ENCODE data around the gene PNPO. TPM values are rescaled to one million over a fixed set of nuclear protein-coding genes. Genes with fewer than 3 reads are reported as not detected.

PNPO gene
- total RNA-seq, 4 donors from 2014 or later, result 47.3 to 103 (median 78.9) TPM

- H3K36me3 ChIP-seq, result no peaks in the 10 kb centered on the region
- TF ChIP-seq CTCF (IDR thresholded peaks at IDR 0.05), result no peak
- TF ChIP-seq POLR2A (IDR thresholded peaks at IDR 0.05), result no peak
- no peak overlapping the region for H3K4me3 ChIP-seq (replicated peaks in 1 of 3)
- peak in 1 of 2 donors; percentile 43 for DNase-seq
- peak overlapping the region in 1 of 3 donors; percentile 23 for H3K27ac ChIP-seq
- peaks cover 0 to 8% of the 10 kb centered on the region in 2 donors for H3K4me1 ChIP-seq
- intact Hi-C loops (cut with DNase I), result no loop called here
- no peaks in the 10 kb centered on the region for H3K9me3 ChIP-seq
- 44 to 69% methylated on average over 4 of the region's 4 CpGs for WGBS, 2 donors
- no peaks in the 10 kb centered on the region for H3K27me3 ChIP-seq
Observed at GRCh38 chr17:47914306-47914948, 26.9 kb upstream of the PNPO start.

- DNase-seq, result peak in 1 of 2 donors; percentile 52
- peaks cover 0 to 8% of the 10 kb centered on the region in 2 donors for H3K4me1 ChIP-seq
- TF ChIP-seq POLR2A (IDR thresholded peaks at IDR 0.05) (no peak), CTCF (IDR thresholded peaks at IDR 0.05) (no peak)
- no peaks in the 10 kb centered on the region for H3K27me3 ChIP-seq
- no peak overlapping the region for H3K4me3 ChIP-seq (replicated peaks in 1 of 3)
- peak overlapping the region in 1 of 3 donors; percentile 45 for H3K27ac ChIP-seq
- WGBS, 2 donors, result 65 to 79% methylated on average over 12 of the region's 12 CpGs
- H3K9me3 ChIP-seq, result no peaks in the 10 kb centered on the region
- H3K36me3 ChIP-seq, result no peaks in the 10 kb centered on the region
- intact Hi-C loops (cut with DNase I), result no loop called here
Observed at GRCh38 chr17:47915776-47916398, 25.5 kb upstream of the PNPO start.

GRCh38 chr17:47916489-47917208, 24.7 kb upstream of the PNPO start:
- no peak for DNase-seq
- intact Hi-C loops (cut with DNase I), result no loop called here
- Histone ChIP-seq H3K4me3 (replicated peaks in 1 of 3) (no peak overlapping the region), H3K4me1 (peaks cover 0 to 8% of the 10 kb centered on the region in 2 donors), H3K36me3 (no peaks in the 10 kb centered on the region), H3K27ac (peak overlapping the region in 1 of 3 donors; percentile 45), H3K27me3 (no peaks in the 10 kb centered on the region), H3K9me3 (no peaks in the 10 kb centered on the region)
- no peak for TF ChIP-seq CTCF (IDR thresholded peaks at IDR 0.05)
- TF ChIP-seq POLR2A (IDR thresholded peaks at IDR 0.05), result no peak
- 84 to 93% methylated on average over 14 to 16 of the region's 19 CpGs for WGBS, 2 donors

- WGBS, 2 donors, result 71 to 74% methylated on average over 2 of the region's 2 CpGs
- no peak overlapping the region for H3K27ac ChIP-seq
- no peaks in the 10 kb centered on the region for H3K36me3 ChIP-seq
- DNase-seq, result no peak
- TF ChIP-seq POLR2A (IDR thresholded peaks at IDR 0.05) (no peak), CTCF (IDR thresholded peaks at IDR 0.05) (no peak)
- no peaks in the 10 kb centered on the region for H3K9me3 ChIP-seq
- no peak overlapping the region for H3K4me3 ChIP-seq (replicated peaks in 1 of 3)
- no peaks in the 10 kb centered on the region for H3K27me3 ChIP-seq
- intact Hi-C loops (cut with DNase I), result no loop called here
- H3K4me1 ChIP-seq, result peaks cover 5 to 17% of the 10 kb centered on the region in 2 donors
Observed at GRCh38 chr17:47917581-47917980, 23.8 kb upstream of the PNPO start.

- no peak for TF ChIP-seq POLR2A (IDR thresholded peaks at IDR 0.05)
- no peak for TF ChIP-seq CTCF (IDR thresholded peaks at IDR 0.05)
- Histone ChIP-seq H3K9me3 (no peaks in the 10 kb centered on the region), H3K4me3 (replicated peaks in 1 of 3) (no peak overlapping the region), H3K27me3 (no peaks in the 10 kb centered on the region), H3K36me3 (peaks cover 1 to 2% of the 10 kb centered on the region in 2 donors), H3K27ac (no peak overlapping the region), H3K4me1 (peaks cover 9 to 21% of the 10 kb centered on the region in 2 donors)
- DNase-seq, result no peak
- 68 to 83% methylated on average over 2 of the region's 2 CpGs for WGBS, 2 donors
- intact Hi-C loops (cut with DNase I), result no loop called here
Observed at GRCh38 chr17:47918006-47918405, 23.4 kb upstream of the PNPO start.

All from thyroid gland (tissue), 4 donors.